Measurements from ENCODE around the gene ZNF583. TPM values are rescaled to one million over a fixed set of nuclear protein-coding genes. Genes with fewer than 3 reads are reported as not detected.
A peak's percentile ranks its signal among the peaks of the same experiment; 100 is the strongest.

ZNF583 gene
- total RNA-seq, 1 donor from 2014 or later = 5.7 TPM

DNA sequence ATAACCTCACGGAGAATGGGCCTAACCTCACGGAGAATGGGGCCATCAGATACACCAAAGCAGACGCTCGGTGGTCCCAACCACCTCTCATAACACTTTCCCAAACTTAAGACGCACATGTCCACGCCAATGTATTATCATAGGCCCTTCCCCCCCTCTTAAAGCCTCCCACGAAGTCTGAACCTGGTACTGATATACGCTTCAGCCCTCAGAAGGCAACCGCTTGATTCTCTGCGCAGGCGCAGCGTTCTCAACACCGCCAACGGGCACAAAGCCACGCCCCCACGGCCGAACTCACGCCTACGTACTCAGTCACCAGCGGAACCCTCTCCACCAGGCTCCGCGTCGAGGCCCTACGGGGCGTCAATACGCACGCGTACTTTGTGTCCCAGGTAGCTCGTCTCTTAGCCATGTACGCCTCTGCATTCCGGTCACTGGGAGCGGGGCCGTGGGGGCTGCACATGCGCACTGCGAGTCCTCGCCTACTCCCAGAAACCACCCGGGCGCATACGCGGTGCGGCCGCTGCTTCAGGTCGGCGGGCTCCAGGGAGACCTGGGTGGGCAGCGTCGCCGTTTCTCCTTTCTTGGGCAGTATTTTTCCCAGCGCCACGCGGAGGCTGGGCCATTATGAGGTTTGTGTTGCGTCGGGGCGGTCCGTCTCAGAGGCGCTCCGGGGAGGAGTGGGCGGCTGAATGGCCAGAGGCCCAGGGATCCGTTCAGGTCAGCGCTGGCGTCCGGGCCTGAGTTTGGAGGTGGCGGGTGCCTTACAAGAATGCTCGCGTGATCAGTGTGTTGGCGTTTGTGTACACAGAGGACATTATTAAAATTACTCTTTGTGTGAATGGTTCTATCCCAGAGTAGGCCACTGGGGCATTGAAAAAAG, 36.1 kb upstream of the ZNF583 start:
- H3K9me3 Mint-ChIP-seq = peaks cover 38% of the 10 kb centered on the region
- peaks cover 23% of the 10 kb centered on the region for H3K4me1 Mint-ChIP-seq
- DNase-seq (peak; percentile 79), ATAC-seq (ENCODE audit: low read depth) (peak; percentile 99)
- H3K27ac Mint-ChIP-seq = peak overlapping the region; percentile 89
- peaks cover 54% of the 10 kb centered on the region for H3K36me3 Mint-ChIP-seq (ENCODE audit: low read depth)
- TF ChIP-seq, protein P1, sequence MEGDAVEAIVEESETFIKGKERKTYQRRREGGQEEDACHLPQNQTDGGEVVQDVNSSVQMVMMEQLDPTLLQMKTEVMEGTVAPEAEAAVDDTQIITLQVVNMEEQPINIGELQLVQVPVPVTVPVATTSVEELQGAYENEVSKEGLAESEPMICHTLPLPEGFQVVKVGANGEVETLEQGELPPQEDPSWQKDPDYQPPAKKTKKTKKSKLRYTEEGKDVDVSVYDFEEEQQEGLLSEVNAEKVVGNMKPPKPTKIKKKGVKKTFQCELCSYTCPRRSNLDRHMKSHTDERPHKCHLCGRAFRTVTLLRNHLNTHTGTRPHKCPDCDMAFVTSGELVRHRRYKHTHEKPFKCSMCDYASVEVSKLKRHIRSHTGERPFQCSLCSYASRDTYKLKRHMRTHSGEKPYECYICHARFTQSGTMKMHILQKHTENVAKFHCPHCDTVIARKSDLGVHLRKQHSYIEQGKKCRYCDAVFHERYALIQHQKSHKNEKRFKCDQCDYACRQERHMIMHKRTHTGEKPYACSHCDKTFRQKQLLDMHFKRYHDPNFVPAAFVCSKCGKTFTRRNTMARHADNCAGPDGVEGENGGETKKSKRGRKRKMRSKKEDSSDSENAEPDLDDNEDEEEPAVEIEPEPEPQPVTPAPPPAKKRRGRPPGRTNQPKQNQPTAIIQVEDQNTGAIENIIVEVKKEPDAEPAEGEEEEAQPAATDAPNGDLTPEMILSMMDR (IDR thresholded peaks at IDR 0.05) = no peak
- ChIA-PET CTCF (no interaction called here), POLR2A (interaction anchor here (0.7 to 1.6 kb wide), 5 partner anchors 25 to 1783 kb away, joined by 3 to 8 read pairs (median 5); partner anchors contain the start of genes ZNF329, ZNF582, ZNF583 and ZNF787)
- no peaks in the 10 kb centered on the region for H3K27me3 Mint-ChIP-seq
- intact Hi-C loops (cut with micrococcal nuclease) = loop anchor here (1.0 kb wide), 1 partner anchor 25 kb away; the partner anchor contains the start of gene ZNF582
- peak overlapping the region; percentile 95 for H3K4me3 Mint-ChIP-seq

DNA sequence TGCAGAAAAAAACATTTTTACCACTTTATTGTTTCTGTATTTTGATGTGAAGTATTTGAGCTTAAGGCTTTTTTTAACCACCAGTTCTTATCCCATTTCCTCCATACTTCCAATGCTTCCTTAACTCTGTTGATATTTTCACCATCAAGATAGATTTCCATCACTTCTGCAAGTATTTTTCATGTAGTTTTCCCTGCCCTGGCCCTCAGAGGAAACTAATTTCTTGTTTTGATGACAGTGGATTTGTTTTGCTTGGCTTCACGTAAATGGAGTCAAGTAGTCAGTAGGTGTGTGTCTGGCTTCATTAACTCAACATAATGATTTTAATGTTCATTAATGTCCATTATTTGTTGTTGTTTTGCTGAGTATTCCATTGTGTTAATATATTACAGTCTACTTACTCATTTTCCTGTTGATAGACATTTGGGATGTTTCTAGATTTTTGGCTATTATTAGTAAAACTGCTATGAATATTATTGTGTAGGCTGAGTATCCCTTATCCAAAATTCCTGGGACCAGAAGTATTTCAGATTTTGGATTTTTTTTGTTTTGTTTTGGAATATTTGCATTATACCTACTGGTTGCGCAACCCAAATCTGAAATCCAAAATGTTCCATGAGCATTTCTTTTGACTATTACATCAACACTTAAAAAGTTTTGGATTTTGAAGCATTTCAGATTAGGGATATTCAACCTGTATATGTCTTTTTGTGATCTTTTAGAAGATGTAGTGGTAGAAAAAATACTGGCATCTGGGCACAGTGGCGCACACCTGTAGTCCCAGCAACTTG, 34.1 kb upstream of the ZNF583 start:
- Mint-ChIP-seq H3K27ac (no peak overlapping the region), H3K9me3 (peaks cover 40% of the 10 kb centered on the region), H3K36me3 (ENCODE audit: low read depth) (peaks cover 67% of the 10 kb centered on the region), H3K4me1 (peaks cover 23% of the 10 kb centered on the region), H3K27me3 (no peaks in the 10 kb centered on the region), H3K4me3 (no peak overlapping the region)
- intact Hi-C loops (cut with micrococcal nuclease) = no loop called here
- ATAC-seq (ENCODE audit: low read depth) (no peak), DNase-seq (no peak)
- ChIA-PET POLR2A (no interaction called here), CTCF (no interaction called here)
- TF ChIP-seq, protein P1 (IDR thresholded peaks at IDR 0.05) = no peak

DNA sequence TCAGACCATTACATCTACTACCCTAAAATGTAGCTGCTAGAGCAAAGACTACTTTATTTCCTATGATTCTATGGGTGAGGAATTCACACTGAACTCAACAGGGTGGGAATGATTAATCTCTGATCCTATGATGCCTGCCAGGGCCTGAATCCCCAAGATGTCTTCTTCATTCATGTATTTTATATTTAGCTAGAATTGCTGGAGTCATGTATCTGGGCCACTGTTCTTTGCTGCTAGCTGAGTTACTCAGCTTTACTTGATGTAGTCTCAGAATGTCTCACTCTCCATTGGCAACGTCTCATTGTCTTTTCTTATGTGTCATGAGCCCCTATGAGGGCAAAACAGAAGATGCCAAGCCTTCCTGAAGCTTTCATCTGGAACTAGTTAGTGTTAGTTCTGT, 31.9 kb upstream of the ZNF583 start:
- no peak for ATAC-seq (ENCODE audit: low read depth)
- no peak overlapping the region for H3K4me3 Mint-ChIP-seq
- H3K4me1 Mint-ChIP-seq = peaks cover 23% of the 10 kb centered on the region
- ChIA-PET CTCF (interaction anchor here (1.2 kb wide), 1 partner anchor 24 kb away, joined by 3 read pairs; no protein-coding TSS in a partner anchor), POLR2A (no interaction called here)
- no peak for DNase-seq
- H3K27me3 Mint-ChIP-seq = no peaks in the 10 kb centered on the region
- no peak overlapping the region for H3K27ac Mint-ChIP-seq
- H3K9me3 Mint-ChIP-seq = peaks cover 50% of the 10 kb centered on the region
- peaks cover 89% of the 10 kb centered on the region for H3K36me3 Mint-ChIP-seq (ENCODE audit: low read depth)
- intact Hi-C loops (cut with micrococcal nuclease) = no loop called here
- TF ChIP-seq, protein P1 (IDR thresholded peaks at IDR 0.05) = no peak

DNA sequence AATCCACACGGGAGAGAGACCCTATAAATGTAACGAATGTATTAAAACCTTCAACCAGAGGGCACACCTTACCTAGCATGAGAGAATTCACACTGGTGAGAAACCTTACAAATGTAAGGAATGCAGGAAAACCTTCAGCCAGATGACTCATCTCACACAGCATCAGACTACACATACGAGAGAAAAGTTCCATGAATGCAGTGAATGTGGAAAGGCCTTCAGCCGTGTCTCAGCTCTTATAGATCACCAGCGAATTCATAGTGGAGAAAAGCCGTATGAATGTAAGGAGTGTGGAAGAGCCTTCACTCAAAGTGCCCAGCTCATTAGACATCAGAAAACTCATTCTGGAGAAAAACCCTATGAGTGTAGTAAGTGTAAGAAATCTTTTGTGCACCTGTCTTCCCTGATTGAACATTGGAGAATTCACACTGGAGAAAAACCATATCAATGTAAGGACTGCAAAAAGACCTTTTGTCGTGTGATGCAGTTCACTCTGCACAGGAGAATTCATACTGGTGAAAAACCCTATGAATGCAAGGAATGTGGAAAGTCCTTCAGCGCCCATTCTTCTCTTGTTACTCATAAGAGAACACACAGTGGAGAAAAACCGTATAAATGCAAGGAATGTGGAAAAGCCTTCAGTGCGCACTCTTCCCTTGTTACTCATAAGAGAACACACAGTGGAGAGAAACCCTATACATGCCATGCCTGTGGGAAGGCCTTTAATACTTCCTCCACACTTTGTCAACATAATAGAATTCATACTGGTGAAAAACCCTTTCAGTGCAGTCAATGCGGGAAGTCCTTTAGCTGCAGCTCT, 26.8 kb upstream of the ZNF583 start:
- H3K36me3 Mint-ChIP-seq (ENCODE audit: low read depth) = peaks cover 80% of the 10 kb centered on the region
- no peaks in the 10 kb centered on the region for H3K4me1 Mint-ChIP-seq
- no peak for DNase-seq
- ChIA-PET POLR2A (no interaction called here), CTCF (interaction anchor here (0.5 kb wide), 1 partner anchor 15 kb away, joined by 3 read pairs; no protein-coding TSS in a partner anchor)
- ATAC-seq (ENCODE audit: low read depth) = no peak
- no peaks in the 10 kb centered on the region for H3K27me3 Mint-ChIP-seq
- H3K9me3 Mint-ChIP-seq = peaks cover 64% of the 10 kb centered on the region
- no peak overlapping the region for H3K27ac Mint-ChIP-seq
- TF ChIP-seq, protein P1 (IDR thresholded peaks at IDR 0.05) = no peak
- H3K4me3 Mint-ChIP-seq = no peak overlapping the region
- intact Hi-C loops (cut with micrococcal nuclease) = no loop called here

All from activated B cell treated with CpG ODN at 0.5 μM for 24 hours (primary cell).